WERI-Rb-1 (cell line): ENCODE data around the gene CCM2L.
A peak's percentile ranks its signal among the peaks of the same experiment; 100 is the strongest.

Experiments used
- DNase-seq: peaks from one replicate; pipeline ENCODE4 v3.0.0-alpha.2; 2020
- H3K27ac ChIP-seq: fragments of 250-450 bp; sonication (Bioruptor Pico); 2 replicates; pipeline ENCODE4 v1.5.1; 2020; ENCODE audit warnings: mild to moderate bottlenecking, moderate library complexity
- H3K27me3 ChIP-seq: fragments of 250-450 bp; sonication (Bioruptor Pico); 2 replicates; pipeline ENCODE4 v1.5.1; 2021; ENCODE audit warnings: mild to moderate bottlenecking, low read depth, moderate library complexity; ENCODE audit not compliant: insufficient read depth, severe bottlenecking
- H3K36me3 ChIP-seq: fragments of 250-450 bp; sonication (Bioruptor Pico); 2 replicates; pipeline ENCODE4 v1.5.1; 2020; ENCODE audit warnings: mild to moderate bottlenecking, moderate library complexity
- H3K4me3 ChIP-seq: 2 replicates; pipeline ENCODE4 v1.5.1; 2011; ENCODE audit warnings: low read depth, mild to moderate bottlenecking, control low read depth, low read length
- H3K9me3 ChIP-seq: fragments of 250-450 bp; sonication (Bioruptor Pico); 2 replicates; pipeline ENCODE4 v1.5.1; 2021; ENCODE audit warnings: mild to moderate bottlenecking, moderate library complexity; ENCODE audit not compliant: severe bottlenecking
- CTCF ChIP-seq: IDR thresholded peaks from 2 replicates; pipeline ENCODE4 v1.5.1; 2011; ENCODE audit warnings: low read depth, mild to moderate bottlenecking, control low read depth, inconsistent platforms, low read length

The CCM2L gene

GRCh38 chr20:31988430-31989015 lies 21.7 kb upstream of the CCM2L start:
- no peaks in the 10 kb centered on the region for H3K9me3 ChIP-seq
- peaks cover 8% of the 10 kb centered on the region for H3K36me3 ChIP-seq
- no peak overlapping the region for H3K27ac ChIP-seq
- H3K4me3 ChIP-seq, result no peak overlapping the region
- no peak for DNase-seq
- H3K27me3 ChIP-seq, result no peaks in the 10 kb centered on the region
- no peak for TF ChIP-seq CTCF

GRCh38 chr20:31989030-31989645 lies 21.1 kb upstream of the CCM2L start:
- DNase-seq, result no peak
- Histone ChIP-seq H3K4me3 (no peak overlapping the region), H3K36me3 (peaks cover 8% of the 10 kb centered on the region), H3K27ac (no peak overlapping the region), H3K27me3 (no peaks in the 10 kb centered on the region), H3K9me3 (no peaks in the 10 kb centered on the region)
- no peak for TF ChIP-seq CTCF

GRCh38 chr20:31990641-31991338 lies 19.4 kb upstream of the CCM2L start:
- Histone ChIP-seq H3K4me3 (no peak overlapping the region), H3K36me3 (peaks cover 8% of the 10 kb centered on the region), H3K9me3 (no peaks in the 10 kb centered on the region), H3K27ac (peak overlapping the region; percentile 51), H3K27me3 (no peaks in the 10 kb centered on the region)
- no peak for TF ChIP-seq CTCF
- peak; percentile 71 for DNase-seq

- H3K27ac ChIP-seq, result peak overlapping the region; percentile 51
- no peaks in the 10 kb centered on the region for H3K9me3 ChIP-seq
- no peak for DNase-seq
- H3K27me3 ChIP-seq, result no peaks in the 10 kb centered on the region
- TF ChIP-seq CTCF, result no peak
- H3K36me3 ChIP-seq, result peaks cover 8% of the 10 kb centered on the region
- H3K4me3 ChIP-seq, result no peak overlapping the region
Measured at GRCh38 chr20:31991339-31991705, 18.9 kb upstream of the CCM2L start.

GRCh38 chr20:31992086-31992485 lies 18.2 kb upstream of the CCM2L start:
- Histone ChIP-seq H3K27ac (no peak overlapping the region), H3K27me3 (no peaks in the 10 kb centered on the region), H3K4me3 (no peak overlapping the region), H3K36me3 (peaks cover 15% of the 10 kb centered on the region), H3K9me3 (no peaks in the 10 kb centered on the region)
- TF ChIP-seq CTCF, result no peak
- no peak for DNase-seq

- no peak for DNase-seq
- Histone ChIP-seq H3K9me3 (no peaks in the 10 kb centered on the region), H3K27me3 (no peaks in the 10 kb centered on the region), H3K4me3 (no peak overlapping the region), H3K36me3 (peaks cover 16% of the 10 kb centered on the region), H3K27ac (no peak overlapping the region)
- no peak for TF ChIP-seq CTCF
Measured at GRCh38 chr20:31996996-31997395, 13.2 kb upstream of the CCM2L start.
